GM18505 (cell line): Measurements from ENCODE around the gene WWC2.

ENCODE experiments used
- ATAC-seq: cut with Tn5 transposase; IDR thresholded peaks from one replicate; pipeline ENCODE4 v1.9.1; 2021; ENCODE audit not compliant: unreplicated experiment
- POLR2A ChIP-seq: IDR thresholded peaks from 4 replicates; pipeline ENCODE4 v1.6.1; 2011; ENCODE audit warnings: borderline replicate concordance; ENCODE audit not compliant: insufficient read depth, insufficient read length; ENCODE audit errors: extremely low read depth

WWC2 gene

DNA sequence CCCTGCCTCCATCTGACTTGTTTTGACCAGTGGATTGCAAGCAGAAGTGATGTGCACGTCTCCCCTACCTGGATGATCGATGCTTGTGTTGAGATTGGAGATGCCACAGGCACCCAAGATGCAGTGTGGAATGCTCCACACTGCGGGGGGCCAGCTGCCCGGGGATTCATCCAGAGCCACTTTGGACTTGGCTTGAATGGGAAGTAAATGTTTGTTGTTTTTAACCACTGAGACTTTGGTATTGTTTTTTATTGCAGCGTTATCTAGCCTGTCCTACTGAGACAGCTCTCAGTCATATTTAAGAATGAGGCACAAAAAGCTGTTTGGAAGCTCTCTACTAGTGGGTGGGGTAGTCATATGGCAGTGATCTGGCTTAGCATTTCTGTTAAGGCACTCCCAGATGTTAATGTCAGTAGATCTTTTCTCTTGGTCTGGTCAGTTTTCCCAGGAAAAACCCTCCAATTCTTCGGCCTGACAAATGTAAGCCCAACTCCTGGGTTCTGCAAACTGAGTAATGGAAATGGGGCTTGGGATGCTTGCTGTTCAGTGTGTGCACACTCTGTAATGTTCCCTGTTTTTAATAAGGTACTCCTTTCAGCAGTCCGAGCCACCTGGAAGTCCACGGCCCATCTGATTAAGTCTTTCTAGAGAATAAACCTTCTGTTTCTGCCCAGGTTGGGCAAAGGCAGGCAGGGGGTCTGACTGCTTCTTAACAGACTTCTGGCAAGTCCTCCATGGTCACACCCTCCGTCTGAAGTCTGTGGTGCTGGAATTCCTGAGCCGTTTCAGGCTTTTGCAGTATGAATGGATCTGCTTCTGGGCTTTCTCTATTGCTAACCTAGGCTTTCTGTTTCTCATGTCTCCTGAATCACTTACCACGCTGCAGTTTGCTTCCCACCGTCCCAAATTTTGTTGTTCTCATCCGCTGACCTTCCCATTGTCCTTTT lies 74.8 kb downstream of the WWC2 start:
- ATAC-seq, result no peak
- no peak for TF ChIP-seq POLR2A

GRCh38 chr4:183175631-183176232 lies 76.7 kb downstream of the WWC2 start:
- no peak for TF ChIP-seq POLR2A

DNA sequence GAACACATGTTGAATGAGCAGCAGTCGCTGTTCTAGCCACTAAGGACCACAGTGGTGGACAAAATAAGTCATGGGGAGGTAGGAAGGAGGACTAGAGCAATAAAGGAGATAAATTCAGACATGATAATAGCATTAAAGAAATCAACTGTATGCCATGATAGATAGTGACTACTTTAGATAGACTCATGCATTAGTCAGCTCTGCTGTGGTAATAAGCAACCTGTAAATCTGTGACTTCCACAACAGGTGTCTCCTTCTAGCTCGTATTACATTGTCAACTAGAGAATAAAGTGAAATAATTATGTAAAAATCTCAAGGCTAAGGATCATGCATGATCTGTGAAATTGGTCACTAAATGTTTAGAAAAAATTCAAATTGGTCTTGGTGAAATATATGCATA lies 77.9 kb downstream of the WWC2 start:
- ATAC-seq, result no peak
- TF ChIP-seq POLR2A, result no peak

More at GRCh38 chr4:183175631-183176232, 76.7 kb downstream of the WWC2 start:
- no peak for ATAC-seq

DNA sequence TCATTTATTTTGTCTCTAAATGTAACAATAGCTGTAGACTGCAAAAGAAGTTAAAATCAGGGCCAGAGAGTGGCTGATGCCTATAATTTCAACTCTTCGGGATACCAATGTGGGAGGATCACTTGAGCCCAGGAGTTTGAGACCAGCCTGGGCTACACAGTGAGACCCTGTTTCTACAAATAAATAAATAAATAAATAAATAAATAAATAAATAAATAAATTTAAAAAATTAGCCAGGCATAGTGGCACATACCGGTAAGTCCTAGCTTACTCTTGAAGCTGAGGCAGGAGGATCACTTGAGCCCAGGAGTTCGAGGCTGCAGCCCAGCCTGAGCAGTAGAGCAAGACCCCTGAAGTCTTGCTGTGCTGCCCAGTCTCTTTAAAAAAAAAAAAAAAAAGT lies 79.1 kb downstream of the WWC2 start:
- no peak for ATAC-seq
- TF ChIP-seq POLR2A, result no peak

- no peak for TF ChIP-seq POLR2A
- no peak for ATAC-seq
These were observed 81.0 kb downstream of the WWC2 start for GRCh38 chr4:183180096-183180495.

- TF ChIP-seq POLR2A, result no peak
- no peak for ATAC-seq
These were observed 81.6 kb downstream of the WWC2 start for GRCh38 chr4:183180621-183181020.

DNA sequence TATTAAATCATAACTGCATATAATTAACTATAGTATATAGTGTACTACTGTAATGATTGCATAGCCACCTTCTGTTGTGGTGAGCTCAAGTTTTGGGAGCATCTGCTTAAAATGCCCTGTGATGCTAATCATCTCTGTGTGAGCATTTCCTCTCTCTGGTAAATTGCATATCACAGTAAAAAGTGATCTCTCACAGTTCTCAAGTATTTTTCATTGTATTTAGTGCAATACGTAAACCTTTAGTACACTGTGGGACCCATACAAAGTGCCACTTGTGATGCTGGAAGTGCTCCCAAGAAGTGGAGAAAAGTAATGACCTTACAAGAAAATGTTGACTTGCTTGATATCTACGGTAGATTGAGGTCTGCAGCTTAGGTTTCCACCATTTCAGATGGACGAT lies 82.0 kb downstream of the WWC2 start:
- ATAC-seq, result no peak

GRCh38 chr4:183182873-183183725 lies 84.0 kb downstream of the WWC2 start:
- ATAC-seq, result no peak
- no peak for TF ChIP-seq POLR2A

More for the DNA sequence above, 82.0 kb downstream of the WWC2 start:
- TF ChIP-seq POLR2A, result no peak

DNA sequence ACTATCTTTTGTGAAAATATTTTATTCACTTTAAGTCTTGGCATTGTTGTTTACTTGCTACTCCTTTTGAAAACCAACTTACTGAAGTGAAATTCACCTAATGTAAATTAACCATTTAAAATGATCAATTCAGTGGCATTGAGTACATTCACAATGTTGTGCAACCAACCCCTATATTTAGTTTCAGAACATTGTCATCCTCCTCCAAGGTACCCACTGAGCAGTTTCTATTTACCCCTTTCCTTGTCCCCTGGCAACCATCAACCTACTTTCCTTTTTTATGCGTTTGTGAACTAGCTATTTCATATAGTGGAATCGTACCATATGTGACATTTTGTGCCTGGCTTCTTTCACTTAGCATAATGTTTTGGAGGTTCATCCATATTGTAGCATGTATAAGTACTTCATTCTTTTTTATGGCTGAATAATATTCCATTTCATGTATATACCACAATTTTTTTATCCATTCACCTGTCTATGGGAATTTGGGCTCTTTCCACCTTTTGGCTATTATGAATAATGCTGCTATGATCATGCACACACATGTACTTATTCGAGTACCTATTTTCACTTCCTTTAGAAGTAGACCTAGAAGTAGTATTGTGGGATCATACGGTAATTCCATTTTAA lies 85.0 kb downstream of the WWC2 start:
- ATAC-seq, result no peak
- no peak for TF ChIP-seq POLR2A

DNA sequence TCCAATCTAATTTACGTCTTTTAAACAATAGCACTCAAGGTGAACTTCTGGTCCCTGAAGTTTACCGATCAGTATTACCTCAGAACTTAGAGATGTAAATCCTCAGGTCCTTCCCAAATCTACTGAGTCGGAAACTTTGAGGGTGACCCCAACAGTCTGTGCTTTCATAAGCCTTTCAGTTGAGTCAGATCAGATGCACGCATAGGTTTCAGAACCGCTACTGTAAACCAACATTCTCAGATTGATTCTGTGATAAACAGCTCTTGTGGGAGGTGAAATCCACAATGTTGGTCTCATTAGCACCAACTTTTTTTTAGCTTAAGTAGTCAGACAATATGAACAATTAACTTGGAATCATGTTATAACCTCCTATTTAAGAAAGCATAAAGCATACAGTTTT lies 86.0 kb downstream of the WWC2 start:
- no peak for TF ChIP-seq POLR2A
- ATAC-seq, result no peak

DNA sequence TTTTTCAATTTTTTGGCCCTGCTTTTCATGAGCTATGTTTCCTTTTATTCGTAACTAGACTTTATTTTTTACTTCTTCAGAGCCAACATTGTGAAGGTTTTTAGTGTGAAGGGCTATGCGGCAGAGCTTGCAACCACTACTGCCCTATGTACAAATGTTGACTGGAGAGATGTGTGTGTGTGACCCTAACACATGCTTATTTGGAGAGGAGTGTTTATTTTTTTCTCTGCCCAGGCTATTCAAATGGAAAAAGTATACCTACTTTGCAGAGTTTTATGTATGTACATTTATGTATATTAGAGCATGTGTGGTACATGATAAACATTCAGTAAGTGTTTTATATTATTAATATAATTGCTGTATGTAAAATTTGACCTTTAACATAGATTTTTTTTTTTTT lies 86.5 kb downstream of the WWC2 start:
- no peak for ATAC-seq
- TF ChIP-seq POLR2A, result no peak

GRCh38 chr4:183186813-183187212 lies 87.8 kb downstream of the WWC2 start:
- TF ChIP-seq POLR2A, result no peak
- no peak for ATAC-seq

- no peak for ATAC-seq
- TF ChIP-seq POLR2A, result no peak
These were observed 92.0 kb downstream of the WWC2 start for GRCh38 chr4:183190900-183191527.

GRCh38 chr4:183191630-183192029 lies 92.6 kb downstream of the WWC2 start:
- ATAC-seq, result no peak
- no peak for TF ChIP-seq POLR2A
